PC-3 (cell line): ENCODE data around the gene RC3H1. TPM values are rescaled to one million over a fixed set of nuclear protein-coding genes. Genes with fewer than 3 reads are reported as not detected.

Experiments
- ATAC-seq: fragments of 200-7000 bp; cut with Tn5 transposase; 2 replicates; pipeline ENCODE4 v1.9.1; 2020; ENCODE audit warnings: mild to moderate bottlenecking, moderate library complexity
- BruUV-seq: library from RNA; stranded (reverse); fragments of 400-500 nt; replicated peaks from 2 replicates; lab custom pipeline; 2021; lab: Mats Ljungman, UMichigan
- CTCF ChIA-PET: fragments of 300-600 bp; sonication (Branson Sonifier 250); formaldehyde crosslinking; loops from one replicate; lab custom pipeline; 2022; ENCODE audit warnings: antibody characterized with exemption; lab: Charles Lee
- POLR2A ChIA-PET: fragments of 300-600 bp; sonication (Branson Sonifier 250); formaldehyde crosslinking; loops from one replicate; lab custom pipeline; 2022; ENCODE audit warnings: antibody characterized with exemption; ENCODE audit not compliant: unreplicated experiment; lab: Charles Lee
- DNase-seq: peaks from one replicate; pipeline ENCODE4 v3.0.0-alpha.2; 2015
- H2AFZ ChIP-seq: fragments of 300-600 bp; sonication (generic); 2 replicates; pipeline ENCODE4 v1.6.0; 2016; ENCODE audit warnings: antibody characterized with exemption, low read length
- H3F3A ChIP-seq: fragments of 300-600 bp; sonication (generic); one replicate; pipeline ENCODE4 v1.6.0; 2017; ENCODE audit warnings: antibody characterized with exemption, low read length, control low read depth, mild to moderate bottlenecking; ENCODE audit not compliant: unreplicated experiment
- H3K27ac ChIP-seq: fragments of 300-600 bp; sonication (generic); 2 replicates; pipeline ENCODE4 v1.5.1; 2016; ENCODE audit warnings: mild to moderate bottlenecking, low read length
- H3K27me3 ChIP-seq: fragments of 300-600 bp; sonication (generic); 2 replicates; pipeline ENCODE4 v1.6.1; 2016; ENCODE audit warnings: low read length, mixed read lengths
- H3K36me3 ChIP-seq: fragments of 300-600 bp; sonication (generic); 2 replicates; pipeline ENCODE4 v1.6.1; 2016; ENCODE audit warnings: low read depth, mixed run types, low read length, mixed read lengths
- H3K4me1 ChIP-seq: fragments of 300-600 bp; sonication (generic); 2 replicates; pipeline ENCODE4 v1.5.1; 2016; ENCODE audit warnings: low read length; ENCODE audit not compliant: insufficient read depth
- H3K4me2 ChIP-seq: fragments of 300-600 bp; sonication (generic); 2 replicates; pipeline ENCODE4 v1.6.0; 2016; ENCODE audit warnings: low read length
- H3K4me3 ChIP-seq: fragments of 300-600 bp; sonication (generic); 2 replicates; pipeline ENCODE4 v1.5.1; 2016; ENCODE audit warnings: mild to moderate bottlenecking, low read length, mixed read lengths
- H3K79me2 ChIP-seq: fragments of 300-600 bp; sonication (generic); 2 replicates; pipeline ENCODE4 v1.6.1; 2017; ENCODE audit warnings: low read length, mixed read lengths
- H3K9ac ChIP-seq: fragments of 300-600 bp; sonication (generic); 2 replicates; pipeline ENCODE4 v1.6.0; 2016; ENCODE audit warnings: mild to moderate bottlenecking, low read length
- H3K9me2 ChIP-seq: fragments of 300-600 bp; sonication (generic); replicated peaks from 2 replicates; pipeline ENCODE4 v1.6.1; 2016; ENCODE audit warnings: mixed run types, low read length, mixed read lengths
- H3K9me3 ChIP-seq: fragments of 300-600 bp; sonication (generic); 2 replicates; pipeline ENCODE4 v1.6.1; 2016; ENCODE audit warnings: low read length, mixed read lengths
- H4K20me1 ChIP-seq: fragments of 300-600 bp; sonication (generic); 2 replicates; pipeline ENCODE4 v1.6.1; 2016; ENCODE audit warnings: low read length, mixed read lengths
- CTCF ChIP-seq: fragments of 300-600 bp; sonication (generic); conservative IDR thresholded peaks from 2 replicates; pipeline ENCODE4 v1.5.1; 2017; ENCODE audit warnings: antibody characterized with exemption, low read depth, mild to moderate bottlenecking, low read length
- EZH2 ChIP-seq: fragments of 300-600 bp; sonication (generic); IDR thresholded peaks from one replicate; pipeline ENCODE4 v1.6.1; 2017; ENCODE audit warnings: antibody characterized with exemption, mild to moderate bottlenecking, low read length; ENCODE audit not compliant: unreplicated experiment
- EZH2phosphoT487 ChIP-seq: fragments of 300-600 bp; sonication (generic); IDR thresholded peaks from 2 replicates; pipeline ENCODE4 v1.6.1; 2018; ENCODE audit warnings: mild to moderate bottlenecking, antibody characterized with exemption, low read length, borderline replicate concordance
- intact Hi-C: fragments of 100-400 bp; cut with micrococcal nuclease; formaldehyde crosslinking; loops from 2 replicates; pipeline ENCODE4 v1.9.0; 2023
- total RNA-seq: library from RNA; depleted of rRNA; stranded (reverse); fragments of >200 nt; gene quantifications from 2 replicates; pipeline ENCODE4 v1.2.3, GENCODE V29; 2014

The RC3H1 gene
- total RNA-seq, 1 experiment from 2014 or later: 7.5 TPM

- DNase-seq: no peak
- H3K36me3 ChIP-seq: peaks cover 19% of the 10 kb centered on the region
- H3F3A ChIP-seq: no peaks in the 10 kb centered on the region
- POLR2A ChIA-PET: no interaction called here
- no peaks in the 10 kb centered on the region for H3K27me3 ChIP-seq
- CTCF ChIA-PET: no interaction called here
- intact Hi-C loops: no loop called here
- H3K4me3 ChIP-seq: no peak overlapping the region
- BruUV-seq: no TSS peak
- H3K79me2 ChIP-seq: no peaks in the 10 kb centered on the region
- no peak for ATAC-seq
- no peak overlapping the region for H3K9ac ChIP-seq
- H3K9me2 ChIP-seq: no peaks in the 10 kb centered on the region
- H4K20me1 ChIP-seq: no peaks in the 10 kb centered on the region
- TF ChIP-seq CTCF: no peak
- no peak for TF ChIP-seq EZH2
- TF ChIP-seq EZH2phosphoT487: no peak
- no peak overlapping the region for H2AFZ ChIP-seq
- H3K9me3 ChIP-seq: no peaks in the 10 kb centered on the region
- H3K4me1 ChIP-seq: no peaks in the 10 kb centered on the region
- no peak overlapping the region for H3K4me2 ChIP-seq
- no peak overlapping the region for H3K27ac ChIP-seq
Observed at GRCh38 chr1:173963477-173963876, 58.7 kb downstream of the RC3H1 start.

- intact Hi-C loops: no loop called here
- Histone ChIP-seq H3F3A (no peaks in the 10 kb centered on the region), H3K9ac (no peak overlapping the region), H3K4me2 (no peak overlapping the region), H3K9me2 (no peaks in the 10 kb centered on the region), H3K27me3 (no peaks in the 10 kb centered on the region), H4K20me1 (no peaks in the 10 kb centered on the region), H2AFZ (no peak overlapping the region), H3K36me3 (peaks cover 15% of the 10 kb centered on the region), H3K4me1 (no peaks in the 10 kb centered on the region), H3K79me2 (no peaks in the 10 kb centered on the region), H3K4me3 (no peak overlapping the region), H3K9me3 (no peaks in the 10 kb centered on the region), H3K27ac (no peak overlapping the region)
- DNase-seq (no peak), ATAC-seq (no peak)
- TF ChIP-seq EZH2phosphoT487 (no peak), CTCF (no peak), EZH2 (no peak)
- POLR2A ChIA-PET: no interaction called here
- BruUV-seq: no TSS peak
- CTCF ChIA-PET: interaction anchor here (0.6 kb wide), 1 partner anchor 120 kb away, joined by 5 read pairs; no protein-coding TSS in a partner anchor
Observed at GRCh38 chr1:173960625-173961024, 61.5 kb downstream of the RC3H1 start.

- no peaks in the 10 kb centered on the region for H4K20me1 ChIP-seq
- H3K9ac ChIP-seq: no peak overlapping the region
- intact Hi-C loops: no loop called here
- no peak overlapping the region for H3K4me2 ChIP-seq
- TF ChIP-seq EZH2: no peak
- TF ChIP-seq CTCF: no peak
- no peak for TF ChIP-seq EZH2phosphoT487
- CTCF ChIA-PET: no interaction called here
- no peaks in the 10 kb centered on the region for H3K36me3 ChIP-seq
- no peak overlapping the region for H3K27ac ChIP-seq
- DNase-seq: no peak
- no peak overlapping the region for H3K4me3 ChIP-seq
- POLR2A ChIA-PET: no interaction called here
- no peaks in the 10 kb centered on the region for H3K9me3 ChIP-seq
- H3K27me3 ChIP-seq: no peaks in the 10 kb centered on the region
- H3K4me1 ChIP-seq: no peaks in the 10 kb centered on the region
- BruUV-seq: no TSS peak
- no peaks in the 10 kb centered on the region for H3K9me2 ChIP-seq
- no peak for ATAC-seq
- H2AFZ ChIP-seq: no peak overlapping the region
- no peaks in the 10 kb centered on the region for H3K79me2 ChIP-seq
- no peaks in the 10 kb centered on the region for H3F3A ChIP-seq
Observed at GRCh38 chr1:173954179-173954578, 68.0 kb downstream of the RC3H1 start.
